ENCODE results near the gene DUSP18.

GRCh38 chr22:30681831-30682230 is 14.2 kb upstream of the DUSP18 start:
- TF ChIP-seq CTCF (IDR thresholded peaks at IDR 0.05; ENCODE audit: borderline replicate concordance, extremely low read depth, low read length, poor library complexity, severe bottlenecking) (no peak), EZH2 (IDR thresholded peaks at IDR 0.05; ENCODE audit: borderline replicate concordance, low read depth, low read length, severe bottlenecking) (no peak)
